Neutrophil (primary cell): ENCODE results near the gene RBMS3.

Experiments
- H3K27ac ChIP-seq: fragments of 200-600 bp; sonication (generic); 2 replicates; pipeline ENCODE4 v1.5.1; 2016; ENCODE audit warnings: mild to moderate bottlenecking, moderate library complexity
- H3K27me3 ChIP-seq: fragments of 200-600 bp; sonication (generic); 2 replicates; pipeline ENCODE4 v1.6.0; 2016; ENCODE audit warnings: mild to moderate bottlenecking
- H3K36me3 ChIP-seq: fragments of 200-600 bp; sonication (generic); 2 replicates; pipeline ENCODE4 v1.5.1; 2017
- H3K4me1 ChIP-seq, 2 experiments: fragments of 200-600 bp in 1 of 2; sonication (generic) in 1 of 2; 1 replicate in 1 of 2; 2 replicates in 1 of 2; pipeline versions ENCODE4 v1.5.1 to v1.6.1; 2013 to 2016; ENCODE audit warnings: low read depth in 1 of 2, low read length in 1 of 2, mild to moderate bottlenecking in 1 of 2, moderate library complexity in 1 of 2; ENCODE audit not compliant: control insufficient read depth in 1 of 2, insufficient read depth in 1 of 2
- H3K4me3 ChIP-seq, 2 experiments: fragments of 200-600 bp in 1 of 2; sonication (generic) in 1 of 2; 1 replicate in 1 of 2; 2 replicates in 1 of 2; pipeline ENCODE4 v1.5.1; 2013 to 2016; ENCODE audit warnings: low read depth in 1 of 2, low read length in 1 of 2, mild to moderate bottlenecking in 1 of 2, moderate library complexity in 1 of 2
- H3K9me3 ChIP-seq: fragments of 200-600 bp; sonication (generic); 2 replicates; pipeline ENCODE4 v1.5.1; 2016
- TF ChIP-seq, protein P1 (sequence below): fragments of 200-600 bp; sonication (generic); IDR thresholded peaks from 2 replicates; pipeline ENCODE4 v1.5.1; 2016; ENCODE audit warnings: antibody characterized with exemption

RBMS3 gene

GRCh38 chr3:29754346-29754745 is 473.5 kb downstream of the RBMS3 start:
- Histone ChIP-seq H3K4me3 (no peak overlapping the region), H3K9me3 (no peaks in the 10 kb centered on the region), H3K27ac (no peak overlapping the region), H3K36me3 (no peaks in the 10 kb centered on the region), H3K27me3 (no peaks in the 10 kb centered on the region), H3K4me1 (peaks cover 0 to 10% of the 10 kb centered on the region in 2 experiments)
- TF ChIP-seq, protein P1, sequence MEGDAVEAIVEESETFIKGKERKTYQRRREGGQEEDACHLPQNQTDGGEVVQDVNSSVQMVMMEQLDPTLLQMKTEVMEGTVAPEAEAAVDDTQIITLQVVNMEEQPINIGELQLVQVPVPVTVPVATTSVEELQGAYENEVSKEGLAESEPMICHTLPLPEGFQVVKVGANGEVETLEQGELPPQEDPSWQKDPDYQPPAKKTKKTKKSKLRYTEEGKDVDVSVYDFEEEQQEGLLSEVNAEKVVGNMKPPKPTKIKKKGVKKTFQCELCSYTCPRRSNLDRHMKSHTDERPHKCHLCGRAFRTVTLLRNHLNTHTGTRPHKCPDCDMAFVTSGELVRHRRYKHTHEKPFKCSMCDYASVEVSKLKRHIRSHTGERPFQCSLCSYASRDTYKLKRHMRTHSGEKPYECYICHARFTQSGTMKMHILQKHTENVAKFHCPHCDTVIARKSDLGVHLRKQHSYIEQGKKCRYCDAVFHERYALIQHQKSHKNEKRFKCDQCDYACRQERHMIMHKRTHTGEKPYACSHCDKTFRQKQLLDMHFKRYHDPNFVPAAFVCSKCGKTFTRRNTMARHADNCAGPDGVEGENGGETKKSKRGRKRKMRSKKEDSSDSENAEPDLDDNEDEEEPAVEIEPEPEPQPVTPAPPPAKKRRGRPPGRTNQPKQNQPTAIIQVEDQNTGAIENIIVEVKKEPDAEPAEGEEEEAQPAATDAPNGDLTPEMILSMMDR: no peak

GRCh38 chr3:29755416-29755815 is 474.5 kb downstream of the RBMS3 start:
- H3K9me3 ChIP-seq: no peaks in the 10 kb centered on the region
- H3K27me3 ChIP-seq: no peaks in the 10 kb centered on the region
- no peaks in the 10 kb centered on the region for H3K36me3 ChIP-seq
- no peak overlapping the region for H3K4me3 ChIP-seq
- TF ChIP-seq, protein P1: no peak
- peaks cover 0 to 16% of the 10 kb centered on the region in 2 experiments for H3K4me1 ChIP-seq
- no peak overlapping the region for H3K27ac ChIP-seq

DNA sequence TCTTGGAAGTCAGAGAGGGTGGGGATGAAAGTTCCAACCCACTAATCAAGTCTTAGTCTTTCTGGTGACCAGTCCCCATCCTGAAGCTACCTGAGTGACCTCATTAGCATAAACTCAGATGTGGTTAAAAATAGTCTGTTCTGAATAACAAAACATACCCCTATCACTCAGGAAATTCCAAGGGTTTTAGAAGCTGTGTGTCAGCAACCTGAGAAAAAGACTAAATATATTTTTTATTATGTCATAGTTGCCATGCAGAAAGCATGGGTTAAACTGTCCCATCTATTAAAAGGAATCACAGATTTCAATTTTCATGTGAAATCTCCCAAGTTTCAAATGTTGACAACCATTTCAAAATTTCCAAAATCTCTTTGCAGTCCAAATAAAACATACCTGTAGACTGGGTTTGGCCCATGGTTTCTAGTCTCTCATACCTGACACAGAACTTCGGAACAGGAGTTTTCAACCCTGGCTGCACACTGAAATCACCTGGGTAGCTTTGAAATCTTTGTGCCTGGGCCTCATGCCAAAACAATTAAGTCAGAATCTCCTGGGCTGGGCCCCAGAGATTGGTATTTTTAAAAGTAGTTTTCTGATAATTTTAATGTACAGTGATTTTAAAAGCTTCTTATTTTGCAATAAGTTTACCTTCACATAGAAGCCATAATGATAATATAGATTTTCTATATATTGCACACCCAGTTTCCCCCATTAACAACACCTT is 476.3 kb downstream of the RBMS3 start:
- H3K4me3 ChIP-seq: no peak overlapping the region
- H3K27me3 ChIP-seq: no peaks in the 10 kb centered on the region
- no peak overlapping the region for H3K27ac ChIP-seq
- H3K36me3 ChIP-seq: no peaks in the 10 kb centered on the region
- peaks cover 0 to 16% of the 10 kb centered on the region in 2 experiments for H3K4me1 ChIP-seq
- TF ChIP-seq, protein P1: no peak
- no peaks in the 10 kb centered on the region for H3K9me3 ChIP-seq

DNA sequence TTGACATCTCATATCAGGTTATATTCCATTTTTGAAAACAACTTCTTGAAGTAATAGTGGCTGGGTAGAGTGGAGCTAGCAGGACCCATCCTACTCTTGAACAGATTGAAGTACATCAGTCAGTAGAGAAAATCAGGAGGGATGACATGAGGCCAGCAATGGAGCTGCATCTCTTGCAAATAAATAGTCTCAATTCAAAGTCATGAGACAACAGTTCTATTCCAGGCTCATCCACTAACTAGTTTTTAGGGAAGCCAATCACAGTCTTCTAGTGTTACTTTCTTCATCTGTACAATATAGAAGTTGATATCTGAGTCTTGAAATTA is 477.2 kb downstream of the RBMS3 start:
- TF ChIP-seq, protein P1: no peak
- Histone ChIP-seq H3K27ac (no peak overlapping the region), H3K36me3 (no peaks in the 10 kb centered on the region), H3K4me3 (no peak overlapping the region), H3K9me3 (no peaks in the 10 kb centered on the region), H3K27me3 (no peaks in the 10 kb centered on the region), H3K4me1 (peaks cover 0 to 16% of the 10 kb centered on the region in 2 experiments)

DNA sequence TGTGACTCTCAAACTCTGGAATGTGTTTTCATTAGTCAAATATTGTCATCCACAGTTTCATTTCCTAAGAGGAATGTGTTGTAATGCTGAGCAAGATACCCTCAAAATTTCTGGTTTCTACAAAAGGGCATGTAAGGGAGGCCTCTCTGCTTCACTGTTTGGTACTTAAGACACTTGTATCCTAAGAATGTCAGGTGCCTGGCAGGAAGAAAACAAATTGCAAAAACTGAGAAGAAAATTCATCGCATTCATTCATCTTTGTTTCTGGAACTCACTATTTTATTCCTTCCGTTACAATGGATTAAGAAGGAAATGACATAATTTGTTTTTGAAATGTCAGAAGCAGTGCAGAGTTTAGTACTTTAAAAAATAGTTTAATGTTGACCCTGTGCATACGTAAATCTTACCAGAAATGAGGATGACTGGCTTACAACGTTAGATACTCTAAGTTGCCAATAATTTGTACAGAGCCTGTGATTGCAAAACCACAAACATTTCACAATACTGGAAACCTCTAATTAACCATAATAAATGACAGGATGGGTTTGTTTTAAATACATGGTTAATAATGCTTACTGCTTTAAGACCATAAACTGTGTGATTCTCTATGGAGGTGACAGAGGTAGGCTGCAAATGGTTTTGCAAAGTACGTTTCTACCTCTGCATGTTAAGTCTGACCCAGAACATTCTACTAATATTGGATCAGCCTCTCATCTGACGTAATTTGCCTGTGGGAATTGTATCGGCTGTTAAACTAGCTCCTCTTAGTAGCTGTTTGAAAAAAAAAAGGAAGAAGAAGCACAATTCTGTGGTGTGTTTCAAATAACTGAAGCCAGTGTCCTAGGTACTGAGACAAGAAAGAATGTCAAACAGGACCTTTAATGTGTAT is 477.8 kb downstream of the RBMS3 start:
- no peak overlapping the region for H3K4me3 ChIP-seq
- no peaks in the 10 kb centered on the region for H3K9me3 ChIP-seq
- TF ChIP-seq, protein P1: no peak
- H3K27me3 ChIP-seq: no peaks in the 10 kb centered on the region
- peaks cover 0 to 16% of the 10 kb centered on the region in 2 experiments for H3K4me1 ChIP-seq
- H3K27ac ChIP-seq: no peak overlapping the region
- H3K36me3 ChIP-seq: no peaks in the 10 kb centered on the region
